MM.1S (cell line): Measurements from ENCODE around the gene FYCO1.

Source experiments
- DNase-seq: peaks from one replicate; pipeline ENCODE4 v3.0.0-alpha.2; 2015
- H2AFZ ChIP-seq: fragments of 300-600 bp; sonication (generic); 2 replicates; pipeline ENCODE4 v1.6.0; 2016; ENCODE audit warnings: antibody characterized with exemption, low read length
- H3F3A ChIP-seq: fragments of 300-600 bp; sonication (generic); 2 replicates; pipeline ENCODE4 v1.6.1; 2016; ENCODE audit warnings: mild to moderate bottlenecking, antibody characterized with exemption, low read length, moderate library complexity, mixed read lengths; ENCODE audit not compliant: insufficient read depth
- H3K27ac ChIP-seq: fragments of 300-600 bp; sonication (generic); 2 replicates; pipeline ENCODE4 v1.5.1; 2016; ENCODE audit warnings: mild to moderate bottlenecking, low read length
- H3K27me3 ChIP-seq: fragments of 300-600 bp; sonication (generic); replicated peaks from 2 replicates; pipeline ENCODE4 v1.6.0; 2016; ENCODE audit warnings: low read length; ENCODE audit not compliant: insufficient read depth
- H3K36me3 ChIP-seq: fragments of 300-600 bp; sonication (generic); replicated peaks from 2 replicates; pipeline ENCODE4 v1.6.1; 2016; ENCODE audit warnings: mild to moderate bottlenecking, low read length, mixed read lengths; ENCODE audit not compliant: insufficient read depth
- H3K4me1 ChIP-seq: fragments of 300-600 bp; sonication (generic); 2 replicates; pipeline ENCODE4 v1.6.1; 2016; ENCODE audit warnings: low read length, mixed read lengths
- H3K4me2 ChIP-seq: fragments of 300-600 bp; sonication (generic); 2 replicates; pipeline ENCODE4 v1.6.0; 2016; ENCODE audit warnings: low read depth, low read length
- H3K4me3 ChIP-seq: fragments of 300-600 bp; sonication (generic); 2 replicates; pipeline ENCODE4 v1.5.1; 2016; ENCODE audit warnings: low read length, mixed read lengths
- H3K79me2 ChIP-seq: fragments of 300-600 bp; sonication (generic); 2 replicates; pipeline ENCODE4 v1.6.1; 2016; ENCODE audit warnings: mixed run types, low read length, mixed read lengths
- H3K9ac ChIP-seq: fragments of 300-600 bp; sonication (generic); 2 replicates; pipeline ENCODE4 v1.6.1; 2016; ENCODE audit warnings: low read length, mixed read lengths
- H3K9me2 ChIP-seq: fragments of 300-600 bp; sonication (generic); replicated peaks from 2 replicates; pipeline ENCODE4 v1.6.1; 2016; ENCODE audit warnings: mild to moderate bottlenecking, low read length, mixed read lengths; ENCODE audit not compliant: insufficient read depth
- H3K9me3 ChIP-seq: fragments of 300-600 bp; sonication (generic); replicated peaks from 2 replicates; pipeline ENCODE4 v1.6.1; 2016; ENCODE audit warnings: mild to moderate bottlenecking, low read length, mixed read lengths; ENCODE audit not compliant: insufficient read depth
- H4K20me1 ChIP-seq: fragments of 300-600 bp; sonication (generic); 2 replicates; pipeline ENCODE4 v1.6.1; 2016; ENCODE audit warnings: mild to moderate bottlenecking, low read length, moderate library complexity, mixed read lengths; ENCODE audit not compliant: insufficient read depth
- EZH2 ChIP-seq: fragments of 300-600 bp; sonication (generic); optimal IDR thresholded peaks from 2 replicates; pipeline ENCODE3; 2017; ENCODE audit warnings: low read depth, mild to moderate bottlenecking, antibody characterized with exemption, low read length, mixed read lengths
- EZH2phosphoT487 ChIP-seq: fragments of 300-600 bp; sonication (generic); IDR thresholded peaks from 2 replicates; pipeline ENCODE4 v1.6.1; 2018; ENCODE audit warnings: antibody characterized with exemption, low read length
- TF ChIP-seq, protein P1 (sequence below): fragments of 300-600 bp; sonication (generic); IDR thresholded peaks from 2 replicates; pipeline ENCODE4 v1.5.1; 2016; ENCODE audit warnings: antibody characterized with exemption, low read length, mixed read lengths

Gene FYCO1

DNA sequence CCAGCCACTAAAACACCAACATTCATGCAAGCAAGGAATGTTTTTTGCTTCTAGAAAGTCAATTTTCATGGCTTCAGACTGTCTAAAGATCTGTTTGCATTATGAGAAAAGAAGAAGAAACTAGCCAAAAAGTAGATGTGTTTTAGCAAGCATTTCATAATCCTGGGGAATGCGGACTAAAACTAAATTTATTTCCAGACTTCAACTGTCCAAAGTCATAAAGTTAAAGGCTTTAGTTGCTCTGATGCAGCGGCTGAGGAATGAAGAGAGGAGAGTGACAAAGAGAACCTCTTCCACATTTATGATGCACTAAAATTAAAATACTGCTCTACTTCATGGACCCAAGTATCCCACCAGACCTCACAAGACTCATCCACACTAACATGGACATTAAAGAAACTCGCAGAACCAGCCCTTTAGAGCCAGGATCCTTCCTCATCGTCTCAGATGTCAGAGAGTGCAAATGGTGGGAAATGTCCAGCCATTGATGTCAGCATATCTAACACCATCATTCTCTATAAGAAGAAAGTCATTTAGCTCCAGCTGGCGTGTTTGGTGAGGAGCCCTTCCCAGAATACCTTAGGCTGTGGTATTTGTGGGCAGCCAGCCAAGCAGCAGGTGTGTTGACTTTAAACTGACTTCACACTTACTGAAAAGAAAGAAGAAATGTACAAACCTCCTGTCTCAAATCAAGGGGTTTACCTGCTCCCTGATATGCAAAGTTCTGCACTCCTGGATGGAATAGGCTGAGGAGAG is 17.4 kb downstream of the FYCO1 start:
- no peaks in the 10 kb centered on the region for H3K9me3 ChIP-seq
- H3K27me3 ChIP-seq = no peaks in the 10 kb centered on the region
- no peaks in the 10 kb centered on the region for H4K20me1 ChIP-seq
- H3F3A ChIP-seq = peaks cover 27% of the 10 kb centered on the region
- peak overlapping the region; percentile 52; the same call in 1 of the 2 replicates for H3K27ac ChIP-seq
- no peaks in the 10 kb centered on the region for H3K36me3 ChIP-seq
- no peaks in the 10 kb centered on the region for H3K79me2 ChIP-seq
- H3K4me2 ChIP-seq = peak overlapping the region; percentile 42; the same call in 1 of the 2 replicates
- H3K4me3 ChIP-seq = no peak overlapping the region
- DNase-seq = peak; percentile 93
- no peaks in the 10 kb centered on the region for H3K9me2 ChIP-seq
- H3K4me1 ChIP-seq = peaks cover 52% of the 10 kb centered on the region
- TF ChIP-seq EZH2 = no peak
- TF ChIP-seq, protein P1, sequence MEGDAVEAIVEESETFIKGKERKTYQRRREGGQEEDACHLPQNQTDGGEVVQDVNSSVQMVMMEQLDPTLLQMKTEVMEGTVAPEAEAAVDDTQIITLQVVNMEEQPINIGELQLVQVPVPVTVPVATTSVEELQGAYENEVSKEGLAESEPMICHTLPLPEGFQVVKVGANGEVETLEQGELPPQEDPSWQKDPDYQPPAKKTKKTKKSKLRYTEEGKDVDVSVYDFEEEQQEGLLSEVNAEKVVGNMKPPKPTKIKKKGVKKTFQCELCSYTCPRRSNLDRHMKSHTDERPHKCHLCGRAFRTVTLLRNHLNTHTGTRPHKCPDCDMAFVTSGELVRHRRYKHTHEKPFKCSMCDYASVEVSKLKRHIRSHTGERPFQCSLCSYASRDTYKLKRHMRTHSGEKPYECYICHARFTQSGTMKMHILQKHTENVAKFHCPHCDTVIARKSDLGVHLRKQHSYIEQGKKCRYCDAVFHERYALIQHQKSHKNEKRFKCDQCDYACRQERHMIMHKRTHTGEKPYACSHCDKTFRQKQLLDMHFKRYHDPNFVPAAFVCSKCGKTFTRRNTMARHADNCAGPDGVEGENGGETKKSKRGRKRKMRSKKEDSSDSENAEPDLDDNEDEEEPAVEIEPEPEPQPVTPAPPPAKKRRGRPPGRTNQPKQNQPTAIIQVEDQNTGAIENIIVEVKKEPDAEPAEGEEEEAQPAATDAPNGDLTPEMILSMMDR = no peak
- TF ChIP-seq EZH2phosphoT487 = no peak
- H3K9ac ChIP-seq = no peak overlapping the region
- no peak overlapping the region for H2AFZ ChIP-seq

DNA sequence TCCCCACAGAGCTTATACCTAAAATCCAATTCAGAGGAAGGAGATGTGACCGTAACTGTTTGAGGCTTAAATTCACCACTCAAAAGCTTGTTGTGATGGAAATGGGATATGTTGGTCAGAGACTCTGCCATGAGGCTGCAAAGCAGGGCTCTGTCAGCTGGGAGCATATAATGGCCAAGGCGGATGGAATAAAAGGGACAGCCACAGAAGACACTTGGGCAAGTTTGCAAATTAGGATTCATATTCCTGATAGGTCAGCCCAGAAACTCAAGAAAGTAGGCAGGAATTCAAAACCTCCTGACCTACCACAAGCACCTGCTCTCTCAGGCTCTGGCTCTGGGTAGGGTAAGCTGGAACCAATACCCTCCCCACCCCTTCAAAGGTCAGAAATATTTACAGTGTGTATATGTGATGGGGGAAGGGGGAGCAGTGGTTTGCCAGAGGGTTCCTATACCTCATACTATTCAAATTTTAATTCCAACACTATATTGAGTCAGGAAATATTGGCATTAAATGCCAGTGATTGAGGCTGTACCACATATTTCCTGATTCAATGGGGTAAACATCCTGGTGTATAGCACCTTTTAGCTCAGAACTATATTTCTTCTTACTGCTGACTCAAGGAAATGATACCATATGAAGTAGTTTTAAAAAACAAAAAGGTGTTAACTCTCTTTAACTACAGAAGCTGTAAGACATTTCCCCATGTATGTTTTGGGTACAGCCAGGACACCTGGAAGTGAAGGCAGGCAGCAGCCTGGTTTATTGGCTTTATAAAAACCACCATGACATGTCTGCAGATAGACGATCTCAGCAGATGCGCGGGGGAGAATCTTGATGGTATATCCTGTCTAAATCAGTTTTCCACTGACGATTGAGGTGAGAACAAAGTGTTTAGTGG is 19.2 kb downstream of the FYCO1 start:
- no peak overlapping the region for H3K27ac ChIP-seq
- DNase-seq = no peak
- no peak overlapping the region for H3K9ac ChIP-seq
- H3K4me1 ChIP-seq = peaks cover 65% of the 10 kb centered on the region
- no peaks in the 10 kb centered on the region for H3K36me3 ChIP-seq
- H4K20me1 ChIP-seq = no peaks in the 10 kb centered on the region
- no peak overlapping the region for H3K4me3 ChIP-seq
- no peaks in the 10 kb centered on the region for H3K9me2 ChIP-seq
- no peaks in the 10 kb centered on the region for H3K79me2 ChIP-seq
- no peaks in the 10 kb centered on the region for H3K9me3 ChIP-seq
- H3F3A ChIP-seq = peaks cover 40% of the 10 kb centered on the region
- H3K4me2 ChIP-seq = no peak overlapping the region
- H2AFZ ChIP-seq = no peak overlapping the region
- no peak for TF ChIP-seq EZH2
- TF ChIP-seq EZH2phosphoT487 = no peak
- TF ChIP-seq, protein P1 = no peak
- no peaks in the 10 kb centered on the region for H3K27me3 ChIP-seq

- H3K9me2 ChIP-seq = no peaks in the 10 kb centered on the region
- H3K27ac ChIP-seq = no peak overlapping the region
- peaks cover 40% of the 10 kb centered on the region for H3F3A ChIP-seq
- H3K36me3 ChIP-seq = no peaks in the 10 kb centered on the region
- no peak overlapping the region for H3K9ac ChIP-seq
- no peaks in the 10 kb centered on the region for H3K9me3 ChIP-seq
- no peak for DNase-seq
- H3K27me3 ChIP-seq = no peaks in the 10 kb centered on the region
- peaks cover 60% of the 10 kb centered on the region for H3K4me1 ChIP-seq
- no peak overlapping the region for H3K4me3 ChIP-seq
- no peaks in the 10 kb centered on the region for H4K20me1 ChIP-seq
- H3K4me2 ChIP-seq = no peak overlapping the region
- no peaks in the 10 kb centered on the region for H3K79me2 ChIP-seq
- no peak for TF ChIP-seq EZH2phosphoT487
- TF ChIP-seq, protein P1 = no peak
- no peak for TF ChIP-seq EZH2
- no peak overlapping the region for H2AFZ ChIP-seq
Observed at GRCh38 chr3:45975686-45976085, 19.9 kb downstream of the FYCO1 start.
